ENCODE results near the gene PTEN.

- TF ChIP-seq ZNF280B (CRISPR knock-in tag; IDR thresholded peaks at IDR 0.05) (no peak), CTCF (IDR thresholded peaks at IDR 0.05 in 2 of 3, conservative IDR thresholded peaks at IDR 0.05 in 1 of 3; ENCODE audit: insufficient read depth in 2 of 3, low read depth in 1 of 3, low read length in 3 of 3) (no peak), ZNF263 (CRISPR knock-in tag; IDR thresholded peaks at IDR 0.05; ENCODE audit: borderline replicate concordance) (no peak), ZBTB40 (IDR thresholded peaks at IDR 0.05) (no peak), ZBTB40 (CRISPR knock-in tag; IDR thresholded peaks at IDR 0.05) (no peak), USF1 (CRISPR knock-in tag; IDR thresholded peaks at IDR 0.05) (no peak)
- TF ChIP-seq, protein P1, sequence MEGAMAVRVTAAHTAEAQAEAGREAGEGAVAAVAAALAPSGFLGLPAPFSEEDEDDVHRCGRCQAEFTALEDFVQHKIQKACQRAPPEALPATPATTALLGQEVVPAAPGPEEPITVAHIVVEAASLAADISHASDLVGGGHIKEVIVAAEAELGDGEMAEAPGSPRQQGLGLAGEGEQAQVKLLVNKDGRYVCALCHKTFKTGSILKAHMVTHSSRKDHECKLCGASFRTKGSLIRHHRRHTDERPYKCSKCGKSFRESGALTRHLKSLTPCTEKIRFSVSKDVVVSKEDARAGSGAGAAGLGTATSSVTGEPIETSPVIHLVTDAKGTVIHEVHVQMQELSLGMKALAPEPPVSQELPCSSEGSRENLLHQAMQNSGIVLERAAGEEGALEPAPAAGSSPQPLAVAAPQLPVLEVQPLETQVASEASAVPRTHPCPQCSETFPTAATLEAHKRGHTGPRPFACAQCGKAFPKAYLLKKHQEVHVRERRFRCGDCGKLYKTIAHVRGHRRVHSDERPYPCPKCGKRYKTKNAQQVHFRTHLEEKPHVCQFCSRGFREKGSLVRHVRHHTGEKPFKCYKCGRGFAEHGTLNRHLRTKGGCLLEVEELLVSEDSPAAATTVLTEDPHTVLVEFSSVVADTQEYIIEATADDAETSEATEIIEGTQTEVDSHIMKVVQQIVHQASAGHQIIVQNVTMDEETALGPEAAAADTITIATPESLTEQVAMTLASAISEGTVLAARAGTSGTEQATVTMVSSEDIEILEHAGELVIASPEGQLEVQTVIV (CRISPR knock-in tag; IDR thresholded peaks at IDR 0.05; ENCODE audit: borderline replicate concordance) = no peak
- TF ChIP-seq, protein P2, sequence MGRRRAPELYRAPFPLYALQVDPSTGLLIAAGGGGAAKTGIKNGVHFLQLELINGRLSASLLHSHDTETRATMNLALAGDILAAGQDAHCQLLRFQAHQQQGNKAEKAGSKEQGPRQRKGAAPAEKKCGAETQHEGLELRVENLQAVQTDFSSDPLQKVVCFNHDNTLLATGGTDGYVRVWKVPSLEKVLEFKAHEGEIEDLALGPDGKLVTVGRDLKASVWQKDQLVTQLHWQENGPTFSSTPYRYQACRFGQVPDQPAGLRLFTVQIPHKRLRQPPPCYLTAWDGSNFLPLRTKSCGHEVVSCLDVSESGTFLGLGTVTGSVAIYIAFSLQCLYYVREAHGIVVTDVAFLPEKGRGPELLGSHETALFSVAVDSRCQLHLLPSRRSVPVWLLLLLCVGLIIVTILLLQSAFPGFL (CRISPR knock-in tag; IDR thresholded peaks at IDR 0.05) = no peak
- TF ChIP-seq, protein P3, sequence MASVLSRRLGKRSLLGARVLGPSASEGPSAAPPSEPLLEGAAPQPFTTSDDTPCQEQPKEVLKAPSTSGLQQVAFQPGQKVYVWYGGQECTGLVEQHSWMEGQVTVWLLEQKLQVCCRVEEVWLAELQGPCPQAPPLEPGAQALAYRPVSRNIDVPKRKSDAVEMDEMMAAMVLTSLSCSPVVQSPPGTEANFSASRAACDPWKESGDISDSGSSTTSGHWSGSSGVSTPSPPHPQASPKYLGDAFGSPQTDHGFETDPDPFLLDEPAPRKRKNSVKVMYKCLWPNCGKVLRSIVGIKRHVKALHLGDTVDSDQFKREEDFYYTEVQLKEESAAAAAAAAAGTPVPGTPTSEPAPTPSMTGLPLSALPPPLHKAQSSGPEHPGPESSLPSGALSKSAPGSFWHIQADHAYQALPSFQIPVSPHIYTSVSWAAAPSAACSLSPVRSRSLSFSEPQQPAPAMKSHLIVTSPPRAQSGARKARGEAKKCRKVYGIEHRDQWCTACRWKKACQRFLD (CRISPR knock-in tag; IDR thresholded peaks at IDR 0.05) = no peak
These were observed 3.1 kb downstream of the PTEN start for GRCh38 chr10:87866412-87866974.

All from K562 (cell line).